ENCODE results near the gene LILRB5. TPM values are rescaled to one million over a fixed set of nuclear protein-coding genes. Genes with fewer than 3 reads are reported as not detected.
"Not testable (repeated sequence)": the region's sequence is repeated elsewhere in the genome, so short reads cannot be mapped to it uniquely, and the experiment has no call there.

The LILRB5 gene
- total and polyA plus RNA-seq, 2 of the 4 experiments (the other 2 are of a cell fraction) = not detected

DNA sequence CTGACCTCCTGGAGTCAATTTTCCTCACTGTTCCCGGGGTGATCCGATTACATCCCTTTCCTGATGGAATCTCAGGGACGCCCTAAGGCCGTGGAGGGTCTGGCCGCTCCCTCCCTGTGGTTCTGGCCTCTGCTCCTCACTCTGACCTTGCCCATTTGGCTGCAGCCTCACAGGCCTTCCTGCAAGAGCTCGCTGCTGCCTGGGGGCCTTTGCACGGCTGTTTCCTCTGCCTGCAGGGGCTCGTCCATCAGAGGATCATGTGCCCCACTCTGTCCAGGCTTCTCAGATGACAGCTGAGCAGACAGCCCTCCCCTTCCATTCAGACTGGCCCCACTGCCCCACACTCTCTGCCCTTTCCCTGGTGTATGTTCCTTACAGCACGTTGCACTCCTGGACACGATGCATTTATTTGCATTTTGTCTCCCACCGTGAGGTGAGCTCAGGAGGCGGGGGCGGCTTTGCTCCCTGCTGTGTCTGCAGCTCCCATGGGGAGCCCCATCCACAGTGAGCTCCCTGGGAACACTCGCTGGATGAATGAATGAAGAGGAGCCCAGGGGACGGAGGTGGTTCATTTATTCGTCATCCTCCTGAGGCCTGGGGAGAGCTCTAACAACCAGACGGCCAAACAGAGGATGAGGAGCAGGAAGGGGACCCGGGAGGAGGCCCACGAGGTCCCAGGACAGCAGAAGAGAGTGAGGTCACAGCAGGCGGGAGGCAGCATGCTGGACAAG is 39.4 kb downstream of the LILRB5 start:
- H4K8ac ChIP-seq (ENCODE audit: low read depth in 2 of 2, low read length in 2 of 2); H2BK20ac ChIP-seq (ENCODE audit: low read depth, low read length); H2AFZ ChIP-seq (replicated peaks; ENCODE audit: low read length, poor library complexity); H3K27ac ChIP-seq (ENCODE audit: insufficient read depth, low read length); ATAC-seq (ENCODE audit: low read depth); POLR2A ChIA-PET (ENCODE audit: unreplicated experiment); H4K5ac ChIP-seq (ENCODE audit: low read depth, low read length); H3K9me1 ChIP-seq (ENCODE audit: insufficient read depth, low read length); H3K4me1 ChIP-seq (ENCODE audit: control insufficient read depth, insufficient read depth, low read length); BruUV-seq (replicated peaks); H3K27me3 ChIP-seq (ENCODE audit: control insufficient read depth, insufficient read depth, low read length); H3K79me1 ChIP-seq (ENCODE audit: low read depth in 1 of 2, low read length in 2 of 2); H2BK5ac ChIP-seq (ENCODE audit: low read depth, low read length, poor library complexity, severe bottlenecking); H3K14ac ChIP-seq (replicated peaks; ENCODE audit: low read depth, low read length); H3K56ac ChIP-seq (ENCODE audit: extremely low read depth, insufficient read depth, low read length); H2BK15ac ChIP-seq (ENCODE audit: low read depth, low read length); H4K20me1 ChIP-seq (ENCODE audit: insufficient read depth, low read length); DNase-seq; H3K9me3 ChIP-seq (ENCODE audit: control insufficient read depth, insufficient read depth, low read length); H3K4ac ChIP-seq (ENCODE audit: low read depth, low read length); H3K23ac ChIP-seq (ENCODE audit: low read depth, low read length); H4K91ac ChIP-seq (ENCODE audit: insufficient read depth, low read depth, low read length); H2BK120ac ChIP-seq (ENCODE audit: low read depth, low read length); CTCF ChIA-PET; H3K4me3 ChIP-seq (ENCODE audit: insufficient read depth, low read depth, low read length); H3K18ac ChIP-seq (ENCODE audit: low read depth, low read length); H2AK5ac ChIP-seq (ENCODE audit: low read depth, low read length); H3K36me3 ChIP-seq (ENCODE audit: control insufficient read depth, insufficient read depth, low read length); dilution Hi-C loops (cut with HindIII; ENCODE audit: low sequenced_read_pairs, unreplicated experiment); H3K4me2 ChIP-seq (ENCODE audit: low read depth, low read length); H3K9ac ChIP-seq (ENCODE audit: low read depth, low read length); H2AK9ac ChIP-seq (replicated peaks; ENCODE audit: low read depth, low read length, poor library complexity); in situ Hi-C loops (cut with MboI; ENCODE audit: low sequenced_read_pairs); intact Hi-C loops (cut with micrococcal nuclease): not testable (repeated sequence)
- 46% methylated on average over 9 of the region's 20 CpGs; no CpG with 5 or more reads in 1 of the 2 experiments for WGBS, 2 experiments (ENCODE audit: extremely low coverage in 2 of 2, insufficient read length in 1 of 2)
